Nephron progenitor cell (in vitro differentiated cells): ENCODE data around the gene MCF2.

Experiments used
- DNase-seq: peaks from one replicate; pipeline ENCODE4 v3.0.0; 2021
- H3K27ac Mint-ChIP-seq: 2 replicates; pipeline ENCODE4 v1.8.0; 2021; ENCODE audit warnings: mild to moderate bottlenecking, moderate library complexity, mixed read lengths
- H3K27me3 Mint-ChIP-seq: 2 replicates; pipeline ENCODE4 v1.8.0; 2021; ENCODE audit warnings: mild to moderate bottlenecking, low read depth, mixed read lengths; ENCODE audit not compliant: poor library complexity
- H3K36me3 Mint-ChIP-seq: 2 replicates; pipeline ENCODE4 v1.8.0; 2021; ENCODE audit warnings: low read depth, mixed read lengths
- H3K4me1 Mint-ChIP-seq: 2 replicates; pipeline ENCODE4 v1.8.0; 2021; ENCODE audit warnings: mixed read lengths
- H3K4me3 Mint-ChIP-seq: 2 replicates; pipeline ENCODE4 v1.8.0; 2021; ENCODE audit warnings: mild to moderate bottlenecking, moderate library complexity, mixed read lengths
- H3K9me3 Mint-ChIP-seq: 2 replicates; pipeline ENCODE4 v1.8.0; 2021; ENCODE audit warnings: mild to moderate bottlenecking, moderate library complexity, mixed read lengths
- TF ChIP-seq, protein P1 (sequence below): fragments of 200-600 bp; sonication (generic); IDR thresholded peaks from 2 replicates; pipeline ENCODE4 v1.5.0; 2021; ENCODE audit warnings: antibody characterized with exemption

MCF2 gene

GRCh38 chrX:139708067-139708466 is at the start of gene MCF2:
Gene MCF2 (minus strand): TSS chrX:139708167. CDS start chrX:139651744, 56,423 bp downstream.
- Mint-ChIP-seq H3K4me1 (no peaks in the 10 kb centered on the region), H3K36me3 (no peaks in the 10 kb centered on the region)

GRCh38 chrX:139751053-139751452 is 43.1 kb upstream of the MCF2 start:
- TF ChIP-seq, protein P1, sequence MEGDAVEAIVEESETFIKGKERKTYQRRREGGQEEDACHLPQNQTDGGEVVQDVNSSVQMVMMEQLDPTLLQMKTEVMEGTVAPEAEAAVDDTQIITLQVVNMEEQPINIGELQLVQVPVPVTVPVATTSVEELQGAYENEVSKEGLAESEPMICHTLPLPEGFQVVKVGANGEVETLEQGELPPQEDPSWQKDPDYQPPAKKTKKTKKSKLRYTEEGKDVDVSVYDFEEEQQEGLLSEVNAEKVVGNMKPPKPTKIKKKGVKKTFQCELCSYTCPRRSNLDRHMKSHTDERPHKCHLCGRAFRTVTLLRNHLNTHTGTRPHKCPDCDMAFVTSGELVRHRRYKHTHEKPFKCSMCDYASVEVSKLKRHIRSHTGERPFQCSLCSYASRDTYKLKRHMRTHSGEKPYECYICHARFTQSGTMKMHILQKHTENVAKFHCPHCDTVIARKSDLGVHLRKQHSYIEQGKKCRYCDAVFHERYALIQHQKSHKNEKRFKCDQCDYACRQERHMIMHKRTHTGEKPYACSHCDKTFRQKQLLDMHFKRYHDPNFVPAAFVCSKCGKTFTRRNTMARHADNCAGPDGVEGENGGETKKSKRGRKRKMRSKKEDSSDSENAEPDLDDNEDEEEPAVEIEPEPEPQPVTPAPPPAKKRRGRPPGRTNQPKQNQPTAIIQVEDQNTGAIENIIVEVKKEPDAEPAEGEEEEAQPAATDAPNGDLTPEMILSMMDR, result no peak
- H3K36me3 Mint-ChIP-seq, result peaks cover 49% of the 10 kb centered on the region
- H3K27ac Mint-ChIP-seq, result no peak overlapping the region
- H3K4me3 Mint-ChIP-seq, result no peak overlapping the region
- H3K27me3 Mint-ChIP-seq, result no peaks in the 10 kb centered on the region
- H3K9me3 Mint-ChIP-seq, result peaks cover 33% of the 10 kb centered on the region
- no peaks in the 10 kb centered on the region for H3K4me1 Mint-ChIP-seq
- no peak for DNase-seq

More at GRCh38 chrX:139708067-139708466, at the start of gene MCF2:
- no peak within 1 kb of the TSS for H3K27ac Mint-ChIP-seq
- TF ChIP-seq, protein P1, result no peak
- DNase-seq, result no peak
- peaks cover 39% of the 10 kb centered on the region for H3K9me3 Mint-ChIP-seq
- H3K4me3 Mint-ChIP-seq, result no peak within 1 kb of the TSS
- peaks cover 4% of the 10 kb centered on the region for H3K27me3 Mint-ChIP-seq

GRCh38 chrX:139750390-139750789 is 42.4 kb upstream of the MCF2 start:
- no peaks in the 10 kb centered on the region for H3K27me3 Mint-ChIP-seq
- H3K9me3 Mint-ChIP-seq, result peaks cover 27% of the 10 kb centered on the region
- peaks cover 43% of the 10 kb centered on the region for H3K36me3 Mint-ChIP-seq
- TF ChIP-seq, protein P1, result no peak
- H3K4me3 Mint-ChIP-seq, result no peak overlapping the region
- no peak overlapping the region for H3K27ac Mint-ChIP-seq
- no peaks in the 10 kb centered on the region for H3K4me1 Mint-ChIP-seq
- no peak for DNase-seq

DNA sequence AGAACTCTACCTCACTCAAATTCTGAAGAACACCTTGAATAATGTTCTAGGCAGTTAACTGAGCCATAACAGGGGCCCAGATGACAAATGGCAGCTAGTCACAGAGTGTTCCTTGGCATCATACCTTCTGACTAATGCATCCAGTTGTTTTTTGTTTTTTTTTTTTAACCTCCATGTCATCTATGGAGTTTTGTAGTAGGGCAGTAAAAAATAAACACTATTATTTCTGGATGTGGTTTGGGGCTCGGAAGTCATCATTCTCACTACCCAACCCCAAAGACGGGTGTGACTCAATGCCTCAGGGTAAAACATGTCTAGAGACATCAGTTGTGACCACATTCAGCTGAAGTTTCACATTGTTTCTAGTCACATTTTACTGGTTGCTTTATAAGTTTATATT is 31.2 kb upstream of the MCF2 start:
- Mint-ChIP-seq H3K9me3 (no peaks in the 10 kb centered on the region), H3K36me3 (peaks cover 11% of the 10 kb centered on the region), H3K27me3 (no peaks in the 10 kb centered on the region), H3K4me1 (no peaks in the 10 kb centered on the region), H3K4me3 (no peak overlapping the region), H3K27ac (no peak overlapping the region)
- no peak for DNase-seq
- TF ChIP-seq, protein P1, result no peak

DNA sequence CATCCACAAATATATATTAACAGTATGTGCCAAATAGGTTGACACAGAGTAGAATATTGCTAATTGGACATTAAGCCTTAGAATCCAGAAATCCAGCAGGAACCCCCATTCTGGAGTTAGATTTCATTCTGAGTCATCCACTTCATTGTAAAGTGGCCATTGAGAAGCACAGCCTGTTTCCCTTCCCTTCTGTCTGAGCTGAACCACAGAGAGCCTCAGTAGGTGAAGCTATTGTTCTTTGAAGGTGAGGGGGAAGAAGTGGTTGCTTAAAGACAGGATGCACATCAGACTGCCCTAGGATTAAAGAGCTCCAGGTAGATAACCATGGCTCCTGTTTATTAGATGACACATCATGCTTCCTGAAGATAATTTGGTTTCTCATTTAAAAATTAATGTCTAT is 30.6 kb upstream of the MCF2 start:
- Mint-ChIP-seq H3K27me3 (no peaks in the 10 kb centered on the region), H3K27ac (no peak overlapping the region), H3K9me3 (no peaks in the 10 kb centered on the region), H3K4me1 (no peaks in the 10 kb centered on the region), H3K4me3 (no peak overlapping the region), H3K36me3 (peaks cover 11% of the 10 kb centered on the region)
- TF ChIP-seq, protein P1, result no peak
- no peak for DNase-seq

- TF ChIP-seq, protein P1, result no peak
- H3K4me1 Mint-ChIP-seq, result no peaks in the 10 kb centered on the region
- H3K27ac Mint-ChIP-seq, result no peak overlapping the region
- H3K27me3 Mint-ChIP-seq, result no peaks in the 10 kb centered on the region
- H3K36me3 Mint-ChIP-seq, result peaks cover 11% of the 10 kb centered on the region
- no peak for DNase-seq
- H3K4me3 Mint-ChIP-seq, result no peak overlapping the region
- no peaks in the 10 kb centered on the region for H3K9me3 Mint-ChIP-seq
Observed at GRCh38 chrX:139736151-139736550, 28.2 kb upstream of the MCF2 start.
